Duodenal mucosa (tissue), 2 donors: ENCODE results near the gene ADRM1.

ENCODE experiments used
- H3K27ac ChIP-seq: one replicate; pipeline ENCODE4 v1.7.0; 2013; ENCODE audit warnings: low read depth, low read length
- H3K27me3 ChIP-seq, 2 donors: one replicate each; pipeline ENCODE4 v1.7.0; 2013; ENCODE audit warnings: low read length in 2 of 2, control low read depth in 1 of 2; ENCODE audit not compliant: insufficient read depth in 2 of 2, control insufficient read depth in 1 of 2
- H3K36me3 ChIP-seq, 2 donors: one replicate each; pipeline ENCODE4 v1.7.0; 2013; ENCODE audit warnings: low read length in 2 of 2, control low read depth in 1 of 2; ENCODE audit not compliant: insufficient read depth in 2 of 2, control insufficient read depth in 1 of 2
- H3K4me1 ChIP-seq, 2 donors: one replicate each; pipeline ENCODE4 v1.7.0; 2013; ENCODE audit warnings: low read length in 2 of 2, control low read depth in 1 of 2; ENCODE audit not compliant: insufficient read depth in 2 of 2, control insufficient read depth in 1 of 2
- H3K4me3 ChIP-seq, 2 donors: one replicate each; pipeline ENCODE4 v1.7.0; 2013; ENCODE audit warnings: low read length in 2 of 2, low read depth in 1 of 2
- H3K9ac ChIP-seq, 2 donors: one replicate each; pipeline ENCODE4 v1.7.0; 2013; ENCODE audit warnings: low read length in 2 of 2, low read depth in 1 of 2
- H3K9me3 ChIP-seq, 2 donors: one replicate each; pipeline ENCODE4 v1.7.0; 2013; ENCODE audit warnings: low read length in 2 of 2, control low read depth in 1 of 2; ENCODE audit not compliant: control insufficient read depth in 1 of 2

The ADRM1 gene

GRCh38 chr20:62302341-62303061, at the start of gene ADRM1:
ADRM1 (plus strand) TSS chr20:62302997; CDS start chr20:62303569, 572 bp downstream.
- Histone ChIP-seq H3K27me3 (no peaks in the 10 kb centered on the region), H3K27ac (peak within 1 kb of the TSS; percentile 97), H3K4me1 (peaks cover 21 to 25% of the 10 kb centered on the region in 2 donors), H3K9me3 (no peaks in the 10 kb centered on the region), H3K36me3 (peaks cover 22 to 39% of the 10 kb centered on the region in 2 donors), H3K4me3 (peak within 1 kb of the TSS; percentile 81 to 91), H3K9ac (peak within 1 kb of the TSS; percentile 84 to 86)

GRCh38 chr20:62253398-62253797, 49.4 kb upstream of the ADRM1 start:
- Histone ChIP-seq H3K4me3 (no peak overlapping the region), H3K4me1 (no peaks in the 10 kb centered on the region), H3K27ac (no peak overlapping the region), H3K9me3 (no peaks in the 10 kb centered on the region), H3K36me3 (peaks cover 6 to 31% of the 10 kb centered on the region in 2 donors), H3K27me3 (no peaks in the 10 kb centered on the region), H3K9ac (no peak overlapping the region)

- Histone ChIP-seq H3K27me3 (no peaks in the 10 kb centered on the region), H3K9ac (no peak overlapping the region), H3K36me3 (peaks cover 8 to 38% of the 10 kb centered on the region in 2 donors), H3K27ac (no peak overlapping the region), H3K9me3 (no peaks in the 10 kb centered on the region), H3K4me1 (no peaks in the 10 kb centered on the region), H3K4me3 (no peak overlapping the region)
Measured at GRCh38 chr20:62254021-62254724, 48.6 kb upstream of the ADRM1 start.

- Histone ChIP-seq H3K4me3 (no peak overlapping the region), H3K36me3 (peaks cover 12 to 55% of the 10 kb centered on the region in 2 donors), H3K27me3 (no peaks in the 10 kb centered on the region), H3K9me3 (no peaks in the 10 kb centered on the region), H3K27ac (no peak overlapping the region), H3K9ac (no peak overlapping the region), H3K4me1 (no peaks in the 10 kb centered on the region)
Measured at GRCh38 chr20:62255976-62256375, 46.8 kb upstream of the ADRM1 start.

GRCh38 chr20:62258499-62259293, 44.1 kb upstream of the ADRM1 start:
- H3K4me1 ChIP-seq: no peaks in the 10 kb centered on the region
- H3K27me3 ChIP-seq: no peaks in the 10 kb centered on the region
- peaks cover 23 to 74% of the 10 kb centered on the region in 2 donors for H3K36me3 ChIP-seq
- no peaks in the 10 kb centered on the region for H3K9me3 ChIP-seq
- H3K9ac ChIP-seq: no peak overlapping the region
- H3K4me3 ChIP-seq: no peak overlapping the region
- H3K27ac ChIP-seq: no peak overlapping the region

- H3K4me3 ChIP-seq: no peak overlapping the region
- H3K36me3 ChIP-seq: peaks cover 26 to 76% of the 10 kb centered on the region in 2 donors
- H3K9ac ChIP-seq: no peak overlapping the region
- no peaks in the 10 kb centered on the region for H3K27me3 ChIP-seq
- H3K4me1 ChIP-seq: no peaks in the 10 kb centered on the region
- no peak overlapping the region for H3K27ac ChIP-seq
- H3K9me3 ChIP-seq: no peaks in the 10 kb centered on the region
Measured at GRCh38 chr20:62259294-62259565, 43.6 kb upstream of the ADRM1 start.

- H3K36me3 ChIP-seq: peaks cover 37 to 90% of the 10 kb centered on the region in 2 donors
- H3K27ac ChIP-seq: no peak overlapping the region
- H3K9ac ChIP-seq: no peak overlapping the region
- no peak overlapping the region for H3K4me3 ChIP-seq
- peaks cover 0 to 2% of the 10 kb centered on the region in 2 donors for H3K9me3 ChIP-seq
- no peaks in the 10 kb centered on the region for H3K4me1 ChIP-seq
- no peaks in the 10 kb centered on the region for H3K27me3 ChIP-seq
Measured at GRCh38 chr20:62262064-62262463, 40.7 kb upstream of the ADRM1 start.

- Histone ChIP-seq H3K9ac (no peak overlapping the region), H3K36me3 (peaks cover 43 to 86% of the 10 kb centered on the region in 2 donors), H3K9me3 (peaks cover 0 to 2% of the 10 kb centered on the region in 2 donors), H3K4me1 (no peaks in the 10 kb centered on the region), H3K27ac (no peak overlapping the region), H3K4me3 (no peak overlapping the region), H3K27me3 (no peaks in the 10 kb centered on the region)
Measured at GRCh38 chr20:62263396-62263795, 39.4 kb upstream of the ADRM1 start.

GRCh38 chr20:62265365-62265764, 37.4 kb upstream of the ADRM1 start:
- H3K36me3 ChIP-seq: peaks cover 40 to 79% of the 10 kb centered on the region in 2 donors
- no peak overlapping the region for H3K27ac ChIP-seq
- H3K9me3 ChIP-seq: peaks cover 0 to 2% of the 10 kb centered on the region in 2 donors
- no peaks in the 10 kb centered on the region for H3K27me3 ChIP-seq
- H3K4me1 ChIP-seq: no peaks in the 10 kb centered on the region
- no peak overlapping the region for H3K4me3 ChIP-seq
- no peak overlapping the region for H3K9ac ChIP-seq

- Histone ChIP-seq H3K4me1 (no peaks in the 10 kb centered on the region), H3K27ac (no peak overlapping the region), H3K9ac (no peak overlapping the region), H3K9me3 (peaks cover 0 to 2% of the 10 kb centered on the region in 2 donors), H3K4me3 (no peak overlapping the region), H3K36me3 (peaks cover 43 to 77% of the 10 kb centered on the region in 2 donors), H3K27me3 (no peaks in the 10 kb centered on the region)
Measured at GRCh38 chr20:62266340-62266739, 36.5 kb upstream of the ADRM1 start.
